ENCODE data around the gene TRIM75.
A peak's percentile ranks its signal among the peaks of the same experiment; 100 is the strongest.
"Not testable (repeated sequence)": the region's sequence is repeated elsewhere in the genome, so short reads cannot be mapped to it uniquely, and the experiment has no call there.

Gene TRIM75

GRCh38 chr4:165058666-165059065, 5.0 kb downstream of the TRIM75 start:
- no peak for TF ChIP-seq CTCF (IDR thresholded peaks at IDR 0.05; ENCODE audit: unreplicated experiment in 3 of 3)
- Mint-ChIP-seq H3K27ac (peak overlapping the region; percentile 34 to 90 (median 77)), H3K27me3 (ENCODE audit: low read depth) (peaks cover 3% of the 10 kb centered on the region), H3K9me3 (no peaks in the 10 kb centered on the region), H3K36me3 (ENCODE audit: low read depth) (no peaks in the 10 kb centered on the region), H3K4me3 (peak overlapping the region in 1 of 3 experiments; percentile 24), H3K4me1 (peaks cover 27% of the 10 kb centered on the region)

GRCh38 chr4:165059386-165059785, 5.7 kb downstream of the TRIM75 start:
- no peak overlapping the region for H3K4me3 Mint-ChIP-seq
- no peak for TF ChIP-seq CTCF (IDR thresholded peaks at IDR 0.05; ENCODE audit: unreplicated experiment in 3 of 3)
- H3K27me3 Mint-ChIP-seq (ENCODE audit: low read depth): peaks cover 3% of the 10 kb centered on the region
- H3K4me1 Mint-ChIP-seq: peaks cover 27% of the 10 kb centered on the region
- no peaks in the 10 kb centered on the region for H3K9me3 Mint-ChIP-seq
- peak overlapping the region in 2 of 3 experiments; percentile 22 to 90 for H3K27ac Mint-ChIP-seq
- no peaks in the 10 kb centered on the region for H3K36me3 Mint-ChIP-seq (ENCODE audit: low read depth)

GRCh38 chr4:165060938-165061337, 7.3 kb downstream of the TRIM75 start:
- Mint-ChIP-seq H3K9me3 (no peaks in the 10 kb centered on the region), H3K36me3 (ENCODE audit: low read depth) (no peaks in the 10 kb centered on the region)

GRCh38 chr4:165070560-165070959, 16.9 kb downstream of the TRIM75 start:
- peaks cover 15% of the 10 kb centered on the region for H3K4me1 Mint-ChIP-seq
- no peak for TF ChIP-seq CTCF (IDR thresholded peaks at IDR 0.05; ENCODE audit: unreplicated experiment in 3 of 3)
- H3K4me3 Mint-ChIP-seq: no peak overlapping the region
- H3K9me3 Mint-ChIP-seq: no peaks in the 10 kb centered on the region
- peaks cover 4% of the 10 kb centered on the region for H3K36me3 Mint-ChIP-seq (ENCODE audit: low read depth)
- no peak overlapping the region for H3K27ac Mint-ChIP-seq
- no peaks in the 10 kb centered on the region for H3K27me3 Mint-ChIP-seq (ENCODE audit: low read depth)

More at GRCh38 chr4:165060938-165061337, 7.3 kb downstream of the TRIM75 start:
- Mint-ChIP-seq H3K27me3 (ENCODE audit: low read depth) (no peaks in the 10 kb centered on the region), H3K4me3 (no peak overlapping the region), H3K27ac (no peak overlapping the region), H3K4me1 (peaks cover 27% of the 10 kb centered on the region)
- peak; percentile 19 to 46 (median 42) for TF ChIP-seq CTCF (IDR thresholded peaks at IDR 0.05; ENCODE audit: unreplicated experiment in 3 of 3)

- Mint-ChIP-seq H3K27ac (peak overlapping the region in 1 of 3 experiments; percentile 62), H3K4me1 (peaks cover 15% of the 10 kb centered on the region), H3K36me3 (ENCODE audit: low read depth) (peaks cover 14% of the 10 kb centered on the region)
- not testable (repeated sequence) for H3K27me3 Mint-ChIP-seq (ENCODE audit: low read depth); H3K4me3 Mint-ChIP-seq; H3K9me3 Mint-ChIP-seq
Observed at GRCh38 chr4:165073346-165073745, 19.7 kb downstream of the TRIM75 start.

GRCh38 chr4:165077034-165077578, 23.4 kb downstream of the TRIM75 start:
- Mint-ChIP-seq H3K9me3 (no peaks in the 10 kb centered on the region), H3K36me3 (ENCODE audit: low read depth) (peaks cover 25% of the 10 kb centered on the region), H3K27ac (no peak overlapping the region), H3K4me1 (peaks cover 23% of the 10 kb centered on the region), H3K4me3 (no peak overlapping the region), H3K27me3 (ENCODE audit: low read depth) (no peaks in the 10 kb centered on the region)
- TF ChIP-seq CTCF (IDR thresholded peaks at IDR 0.05; ENCODE audit: unreplicated experiment in 3 of 3): no peak

All from nephron (organoid).